HuH-7.5 (cell line): Measurements from ENCODE around the gene NUDT15.
"Not testable (repeated sequence)": the region's sequence is repeated elsewhere in the genome, so short reads cannot be mapped to it uniquely, and the experiment has no call there.

ENCODE experiments used
- DNase-seq: peaks from one replicate; pipeline ENCODE4 v3.0.0; 2011; ENCODE audit warnings: low spot score

NUDT15 gene

GRCh38 chr13:48043789-48044503 lies 6.4 kb downstream of the NUDT15 start:
- DNase-seq = no peak

- DNase-seq = no peak
These were observed 13.0 kb downstream of the NUDT15 start for GRCh38 chr13:48050550-48050949.

- DNase-seq = no peak
These were observed 17.1 kb downstream of the NUDT15 start for GRCh38 chr13:48054601-48055000.

GRCh38 chr13:48055712-48056111 lies 18.2 kb downstream of the NUDT15 start:
- no peak for DNase-seq

- not testable (repeated sequence) for DNase-seq
These were observed 21.0 kb downstream of the NUDT15 start for GRCh38 chr13:48058536-48058935.

GRCh38 chr13:48059951-48060350 lies 22.4 kb downstream of the NUDT15 start:
- not testable (repeated sequence) for DNase-seq

- no peak for DNase-seq
These were observed 28.9 kb downstream of the NUDT15 start for GRCh38 chr13:48066310-48066989.

GRCh38 chr13:48068036-48068435 lies 30.5 kb downstream of the NUDT15 start:
- DNase-seq = no peak

GRCh38 chr13:48068952-48069351 lies 31.4 kb downstream of the NUDT15 start:
- no peak for DNase-seq

GRCh38 chr13:48069573-48069972 lies 32.0 kb downstream of the NUDT15 start:
- DNase-seq = no peak

GRCh38 chr13:48070942-48071341 lies 33.4 kb downstream of the NUDT15 start:
- DNase-seq = no peak

GRCh38 chr13:48072304-48072703 lies 34.8 kb downstream of the NUDT15 start:
- no peak for DNase-seq

GRCh38 chr13:48072787-48073186 lies 35.3 kb downstream of the NUDT15 start:
- DNase-seq = no peak

GRCh38 chr13:48074006-48074405 lies 36.5 kb downstream of the NUDT15 start:
- DNase-seq = no peak

- DNase-seq = peak; percentile 22
These were observed 40.7 kb downstream of the NUDT15 start for GRCh38 chr13:48078251-48078656.

GRCh38 chr13:48081739-48082138 lies 44.2 kb downstream of the NUDT15 start:
- no peak for DNase-seq

GRCh38 chr13:48086272-48086671 lies 48.7 kb downstream of the NUDT15 start:
- no peak for DNase-seq

GRCh38 chr13:48093588-48093987 lies 56.1 kb downstream of the NUDT15 start:
- DNase-seq = no peak

GRCh38 chr13:48094404-48094780 lies 56.9 kb downstream of the NUDT15 start:
- no peak for DNase-seq

GRCh38 chr13:48094781-48095502 lies 57.4 kb downstream of the NUDT15 start, which contains the start of gene MED4:
TSS of gene MED4 (minus strand) at chr13:48095104. CDS start at chr13:48095078, 26 bp downstream.
- DNase-seq = peak; percentile 76

GRCh38 chr13:48096670-48097069 lies 59.1 kb downstream of the NUDT15 start:
- peak; percentile 10 for DNase-seq
